HepG2 (cell line): ENCODE measurements around the gene MYO1B. TPM values are rescaled to one million over a fixed set of nuclear protein-coding genes. Genes with fewer than 3 reads are reported as not detected.

ENCODE experiments used
- ATF1 ChIP-seq: IDR thresholded peaks from 2 replicates; pipeline ENCODE4 v1.6.1; 2016; ENCODE audit warnings: mild to moderate bottlenecking, control low read depth
- ETS1 ChIP-seq: sonication (generic); formaldehyde crosslinking; IDR thresholded peaks from 2 replicates; pipeline ENCODE4 v1.4.0; 2020; ENCODE audit warnings: missing genetic modification reagents
- FOXA1 ChIP-seq, 2 experiments: fragments of 450-650 bp in 1 of 2; sonication (generic) in 1 of 2; formaldehyde crosslinking in 1 of 2; IDR thresholded peaks; 2 replicates each; pipeline versions ENCODE4 v1.4.0 to v1.6.1; 2016 to 2020; ENCODE audit warnings: missing genetic modification reagents in 1 of 2
- GPN1 ChIP-seq: sonication (generic); formaldehyde crosslinking; IDR thresholded peaks from 2 replicates; pipeline ENCODE4 v1.5.1; 2020; ENCODE audit warnings: missing genetic modification reagents, borderline replicate concordance
- MXD1 ChIP-seq: sonication (generic); formaldehyde crosslinking; IDR thresholded peaks from 2 replicates; pipeline ENCODE4 v1.4.0; 2020; ENCODE audit warnings: mild to moderate bottlenecking, missing genetic modification reagents
- NBN ChIP-seq: fragments of 450-650 bp; conservative IDR thresholded peaks from 2 replicates; pipeline ENCODE4 v1.6.1; 2017
- NFKB2 ChIP-seq: sonication (generic); formaldehyde crosslinking; IDR thresholded peaks from 2 replicates; pipeline ENCODE4 v1.4.0; 2020; ENCODE audit warnings: missing genetic modification reagents, borderline replicate concordance
- PRPF4 ChIP-seq: fragments of 200-400 bp; formaldehyde crosslinking; IDR thresholded peaks from 2 replicates; pipeline ENCODE4 v1.6.1; 2016; ENCODE audit warnings: low read length, low read depth; ENCODE audit not compliant: poor library complexity, severe bottlenecking
- RBM39 ChIP-seq: fragments of 200-400 bp; formaldehyde crosslinking; IDR thresholded peaks from one replicate; pipeline ENCODE4 v1.6.1; 2018; ENCODE audit warnings: antibody characterized with exemption, mild to moderate bottlenecking, low read depth, low read length; ENCODE audit not compliant: poor library complexity, severe bottlenecking
- SRSF9 ChIP-seq: fragments of 200-400 bp; formaldehyde crosslinking; IDR thresholded peaks from 2 replicates; pipeline ENCODE4 v1.6.1; 2018; ENCODE audit warnings: borderline replicate concordance, mild to moderate bottlenecking, low read depth, low read length; ENCODE audit not compliant: insufficient read depth, poor library complexity, severe bottlenecking
- TBP ChIP-seq: sonication (generic); formaldehyde crosslinking; IDR thresholded peaks from 2 replicates; pipeline ENCODE4 v1.5.0; 2020; ENCODE audit warnings: missing genetic modification reagents
- THRA ChIP-seq: sonication (generic); formaldehyde crosslinking; IDR thresholded peaks from 2 replicates; pipeline ENCODE4 v1.4.0; 2020; ENCODE audit warnings: missing genetic modification reagents, borderline replicate concordance
- TOPORS ChIP-seq: sonication (generic); formaldehyde crosslinking; IDR thresholded peaks from 2 replicates; pipeline ENCODE4 v1.8.0; 2023; ENCODE audit warnings: mild to moderate bottlenecking, missing genetic modification reagents
- ZNF281 ChIP-seq: sonication (generic); formaldehyde crosslinking; IDR thresholded peaks from 2 replicates; pipeline ENCODE4 v1.4.0; 2020; ENCODE audit warnings: missing genetic modification reagents, borderline replicate concordance
- ZNF335 ChIP-seq: sonication (generic); formaldehyde crosslinking; IDR thresholded peaks from 2 replicates; pipeline ENCODE4 v1.4.0; 2020; ENCODE audit warnings: missing genetic modification reagents
- ZNF441 ChIP-seq: sonication (generic); formaldehyde crosslinking; IDR thresholded peaks from 2 replicates; pipeline ENCODE4 v1.7.0; 2021; ENCODE audit warnings: missing genetic modification reagents, borderline replicate concordance
- ZNF549 ChIP-seq: sonication (generic); formaldehyde crosslinking; IDR thresholded peaks from 2 replicates; pipeline ENCODE4 v1.5.0; 2020; ENCODE audit warnings: missing genetic modification reagents
- ZNF674 ChIP-seq: sonication (generic); formaldehyde crosslinking; IDR thresholded peaks from 2 replicates; pipeline ENCODE4 v1.5.0; 2020; ENCODE audit warnings: low read depth, mild to moderate bottlenecking, missing genetic modification reagents
- ZNF781 ChIP-seq: sonication (generic); formaldehyde crosslinking; IDR thresholded peaks from 2 replicates; pipeline ENCODE4 v1.5.1; 2020; ENCODE audit warnings: borderline replicate concordance, mild to moderate bottlenecking, missing genetic modification reagents; ENCODE audit errors: not compliant biosample characterization
- ZNF790 ChIP-seq: sonication (generic); formaldehyde crosslinking; IDR thresholded peaks from 2 replicates; pipeline ENCODE4 v1.8.0; 2022; ENCODE audit warnings: missing genetic modification reagents, mild to moderate bottlenecking, borderline replicate concordance
- ZSCAN29 ChIP-seq: sonication (generic); formaldehyde crosslinking; conservative IDR thresholded peaks from 2 replicates; pipeline ENCODE4 v1.4.0; 2020; ENCODE audit warnings: mild to moderate bottlenecking, missing genetic modification reagents
- polyA plus RNA-seq, 8 experiments: library from polyadenylated mRNA; depleted of rRNA in 3 of 8; stranded (reverse) in 7 of 8; unstranded in 1 of 8; fragments of >200 nt; fragmentation: Illumina TruSeq in 4 of 8; extraction: Trizol in 4 of 8; gene quantifications; 2 replicates each; pipeline versions ENCODE4 v1.2.1 to v1.2.3, GENCODE V29; 2011 to 2016; ENCODE audit warnings: low read depth in 4 of 8, missing spikeins in 1 of 8, mixed read lengths in 1 of 8; ENCODE audit not compliant: insufficient read depth in 1 of 8
- total RNA-seq, 5 experiments: library from RNA; depleted of rRNA; stranded (reverse); fragments of >200 nt; fragmentation: Illumina TruSeq; extraction: Trizol; gene quantifications; 2 replicates each; pipeline ENCODE4 v1.2.3, GENCODE V29; 2016; ENCODE audit warnings: low read depth in 1 of 5
- TF ChIP-seq, protein P1 (sequence below): sonication (generic); formaldehyde crosslinking; IDR thresholded peaks from 2 replicates; pipeline ENCODE4 v1.9.0; 2022; ENCODE audit warnings: missing genetic modification reagents, mild to moderate bottlenecking, borderline replicate concordance

MYO1B gene
- total and polyA plus RNA-seq, 2 of the 13 experiments (the other 11 are each of a cell fraction or from before 2014, with no cell fraction given), result 36.9 to 89.8 TPM

DNA sequence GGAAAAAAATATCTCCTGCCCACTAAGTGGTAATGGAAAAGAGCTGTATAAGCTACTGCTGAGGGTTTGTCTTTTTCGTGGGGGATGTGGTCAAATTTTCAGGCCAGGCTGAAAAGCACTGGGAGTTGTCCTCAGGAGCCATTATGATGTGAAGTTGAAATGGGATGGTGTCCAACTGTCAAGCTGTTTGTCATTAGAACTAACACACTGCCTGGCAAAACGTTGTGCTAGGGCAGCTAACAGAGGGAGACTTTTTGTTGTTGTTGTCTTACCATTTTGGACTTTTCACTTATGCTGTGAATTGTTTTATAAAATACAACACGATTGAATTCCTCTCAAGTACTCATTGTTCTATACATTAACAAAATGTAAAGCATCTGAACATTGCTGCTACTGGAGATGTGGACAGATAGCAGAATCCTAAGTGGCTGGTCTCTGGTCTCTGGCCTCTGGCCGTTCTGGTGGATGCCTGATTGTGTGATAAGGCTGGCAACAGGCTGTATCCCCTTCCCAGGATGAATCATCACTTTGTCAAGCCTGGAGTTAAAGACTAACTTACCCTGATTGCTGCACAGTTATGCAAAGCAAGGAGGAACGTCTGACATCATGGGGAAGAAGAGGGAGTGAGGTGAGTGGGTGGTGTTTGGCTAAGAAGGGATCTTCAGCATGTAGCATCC lies 2.3 kb downstream of the MYO1B start (continued):
- TF ChIP-seq THRA (CRISPR knock-in tag) (peak; percentile 68; the same call in 1 of the 2 replicates), FOXA1 (IDR thresholded peaks at IDR 0.05) (no peak), FOXA1 (CRISPR knock-in tag; IDR thresholded peaks at IDR 0.05) (peak; percentile 25; the same call in 1 of the 2 replicates), RBM39 (no peak), ZNF674 (CRISPR knock-in tag) (no peak), SRSF9 (no peak), ZNF335 (CRISPR knock-in tag) (peak; percentile 85; the same call in 1 of the 2 replicates), NBN (no peak), ZNF281 (CRISPR knock-in tag) (no peak), ZNF781 (CRISPR knock-in tag) (no peak), MXD1 (CRISPR knock-in tag) (no peak), ZNF549 (no peak), PRPF4 (no peak), TOPORS (CRISPR knock-in tag) (peak; percentile 24; the same call in 1 of the 2 replicates), ZSCAN29 (CRISPR knock-in tag) (peak; percentile 82; the same call in 1 of the 2 replicates), ZNF790 (peak; percentile 62; the same call in 1 of the 2 replicates), ZNF441 (CRISPR knock-in tag) (no peak), TBP (CRISPR knock-in tag) (no peak), ETS1 (CRISPR knock-in tag) (no peak), GPN1 (no peak), ATF1 (CRISPR knock-in tag) (no peak), NFKB2 (CRISPR knock-in tag) (no peak)
- TF ChIP-seq, protein P1, sequence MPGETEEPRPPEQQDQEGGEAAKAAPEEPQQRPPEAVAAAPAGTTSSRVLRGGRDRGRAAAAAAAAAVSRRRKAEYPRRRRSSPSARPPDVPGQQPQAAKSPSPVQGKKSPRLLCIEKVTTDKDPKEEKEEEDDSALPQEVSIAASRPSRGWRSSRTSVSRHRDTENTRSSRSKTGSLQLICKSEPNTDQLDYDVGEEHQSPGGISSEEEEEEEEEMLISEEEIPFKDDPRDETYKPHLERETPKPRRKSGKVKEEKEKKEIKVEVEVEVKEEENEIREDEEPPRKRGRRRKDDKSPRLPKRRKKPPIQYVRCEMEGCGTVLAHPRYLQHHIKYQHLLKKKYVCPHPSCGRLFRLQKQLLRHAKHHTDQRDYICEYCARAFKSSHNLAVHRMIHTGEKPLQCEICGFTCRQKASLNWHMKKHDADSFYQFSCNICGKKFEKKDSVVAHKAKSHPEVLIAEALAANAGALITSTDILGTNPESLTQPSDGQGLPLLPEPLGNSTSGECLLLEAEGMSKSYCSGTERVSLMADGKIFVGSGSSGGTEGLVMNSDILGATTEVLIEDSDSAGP (CRISPR knock-in tag), result no peak
